CD4-positive, alpha-beta T cell (primary cell): Measurements from ENCODE around the gene RALGPS2. TPM values are rescaled to one million over a fixed set of nuclear protein-coding genes. Genes with fewer than 3 reads are reported as not detected.

Experiments used
- ATAC-seq: fragments of 200-7000 bp; cut with Tn5 transposase; one replicate; pipeline ENCODE4 v1.10.0; 2022; ENCODE audit warnings: mild to moderate bottlenecking; ENCODE audit not compliant: poor library complexity
- CTCF ChIA-PET: fragments of 350-600 bp; sonication (Branson Sonifier 250); formaldehyde crosslinking; loops from one replicate; lab custom pipeline; 2021; ENCODE audit warnings: antibody characterized with exemption, inconsistent platforms; lab: Charles Lee
- POLR2A ChIA-PET: fragments of 350-600 bp; sonication (Branson Sonifier 250); formaldehyde crosslinking; loops from one replicate; lab custom pipeline; 2021; ENCODE audit warnings: antibody characterized with exemption, inconsistent platforms; lab: Charles Lee
- DNase-seq, 14 experiments: peaks; one replicate each; pipeline ENCODE4 v3.0.0-alpha.2; 2013 to 2020; ENCODE audit warnings: mixed read lengths in 2 of 14
- H3K27ac ChIP-seq, 2 donors: one replicate each; pipeline versions ENCODE4 v1.5.1 to v1.7.0; 2013; ENCODE audit warnings: low read length in 2 of 2, low read depth in 1 of 2, mild to moderate bottlenecking in 1 of 2
- H3K27me3 ChIP-seq, 2 experiments: 1 replicate in 1 of 2; 2 replicates in 1 of 2; pipeline versions ENCODE4 v1.6.1 to v1.7.0; 2013; ENCODE audit warnings: low read length in 2 of 2, control low read depth in 1 of 2, mild to moderate bottlenecking in 1 of 2, moderate library complexity in 1 of 2; ENCODE audit not compliant: insufficient read depth in 2 of 2, control insufficient read depth in 1 of 2
- H3K36me3 ChIP-seq: one replicate; pipeline ENCODE4 v1.6.1; 2013; ENCODE audit warnings: low read length, control low read depth; ENCODE audit not compliant: insufficient read depth
- H3K4me1 ChIP-seq: one replicate; pipeline ENCODE4 v1.6.1; 2013; ENCODE audit warnings: low read length, control low read depth; ENCODE audit not compliant: insufficient read depth
- H3K4me3 ChIP-seq: one replicate; pipeline ENCODE4 v1.5.1; 2013; ENCODE audit warnings: mild to moderate bottlenecking, low read length, moderate library complexity
- H3K9me3 ChIP-seq, 2 experiments: 1 replicate in 1 of 2; 2 replicates in 1 of 2; pipeline versions ENCODE4 v1.6.1 to v1.7.0; 2013; ENCODE audit warnings: low read length in 2 of 2, mild to moderate bottlenecking in 2 of 2, control low read depth in 1 of 2, moderate library complexity in 1 of 2; ENCODE audit not compliant: control insufficient read depth in 1 of 2, insufficient read depth in 1 of 2
- H3K27ac Mint-ChIP-seq: one replicate; pipeline ENCODE4 v1.8.0; 2020; ENCODE audit warnings: mixed read lengths
- H3K27me3 Mint-ChIP-seq: one replicate; pipeline ENCODE4 v1.8.0; 2021; ENCODE audit warnings: mixed read lengths
- H3K36me3 Mint-ChIP-seq: one replicate; pipeline ENCODE4 v1.8.0; 2021; ENCODE audit warnings: low read depth, mixed read lengths
- H3K4me1 Mint-ChIP-seq: one replicate; pipeline ENCODE4 v1.8.0; 2021; ENCODE audit warnings: low read depth, mixed read lengths
- H3K4me3 Mint-ChIP-seq: one replicate; pipeline ENCODE4 v1.8.0; 2020; ENCODE audit warnings: mild to moderate bottlenecking, mixed read lengths
- H3K9me3 Mint-ChIP-seq: one replicate; pipeline ENCODE4 v1.8.0; 2020; ENCODE audit warnings: mixed read lengths
- intact Hi-C, 2 experiments: fragments of 100-400 bp; cut with DNase I in 1 of 2; cut with micrococcal nuclease in 1 of 2; formaldehyde crosslinking; loops; one replicate each; pipeline versions ENCODE4 v1.15.1 to v1.9.0; 2023 to 2025; cut with DNase I, micrococcal nuclease
- total RNA-seq, 174 experiments: library from RNA in 2 of 174; stranded (reverse) in 2 of 174; gene quantifications; one replicate each; pipeline ENCODE4 v1.2.3 and lab custom pipeline; 2021 to 2026
- TF ChIP-seq, protein P1 (sequence below): fragments of 200-600 bp; IDR thresholded peaks from one replicate; pipeline ENCODE4 v1.8.0; 2022; ENCODE audit warnings: antibody characterized with exemption, mild to moderate bottlenecking

RALGPS2 gene
- total RNA-seq, 2 experiments from 2014 or later: 8.6 to 10.8 TPM

DNA sequence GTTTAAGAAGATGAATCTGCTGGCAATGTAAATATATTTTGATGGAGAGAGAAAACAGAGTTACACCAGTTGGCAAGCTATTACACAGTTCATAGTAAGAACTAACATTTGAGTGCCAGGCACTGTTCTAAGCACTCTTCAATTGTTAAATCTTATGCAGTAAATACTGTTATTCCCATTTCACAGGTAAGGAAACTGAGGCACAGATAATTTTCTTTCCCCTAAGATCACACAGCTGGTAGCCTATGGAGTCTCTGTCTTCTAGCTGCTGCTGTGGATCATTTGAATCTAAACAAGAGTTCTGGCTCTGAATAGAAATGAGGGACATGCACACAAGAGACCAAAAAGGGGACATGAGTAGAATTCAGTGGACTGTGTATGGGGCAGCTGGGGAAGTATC is 137.8 kb downstream of the RALGPS2 start:
- H3K27ac Mint-ChIP-seq: no peak overlapping the region
- Histone ChIP-seq H3K4me3 (no peak overlapping the region), H3K9me3 (no peaks in the 10 kb centered on the region), H3K27me3 (no peaks in the 10 kb centered on the region), H3K27ac (no peak overlapping the region), H3K4me1 (no peaks in the 10 kb centered on the region), H3K36me3 (no peaks in the 10 kb centered on the region)
- intact Hi-C loops: loop anchor here in 1 of 2 experiments (10.0 kb wide), 1 partner anchor 58 kb away; no protein-coding TSS in a partner anchor
- no peaks in the 10 kb centered on the region for H3K9me3 Mint-ChIP-seq
- H3K36me3 Mint-ChIP-seq: peaks cover 11% of the 10 kb centered on the region
- no peak for ATAC-seq
- H3K27me3 Mint-ChIP-seq: no peaks in the 10 kb centered on the region
- no peak for DNase-seq
- ChIA-PET CTCF (no interaction called here), POLR2A (no interaction called here)
- H3K4me3 Mint-ChIP-seq: no peak overlapping the region
- TF ChIP-seq, protein P1, sequence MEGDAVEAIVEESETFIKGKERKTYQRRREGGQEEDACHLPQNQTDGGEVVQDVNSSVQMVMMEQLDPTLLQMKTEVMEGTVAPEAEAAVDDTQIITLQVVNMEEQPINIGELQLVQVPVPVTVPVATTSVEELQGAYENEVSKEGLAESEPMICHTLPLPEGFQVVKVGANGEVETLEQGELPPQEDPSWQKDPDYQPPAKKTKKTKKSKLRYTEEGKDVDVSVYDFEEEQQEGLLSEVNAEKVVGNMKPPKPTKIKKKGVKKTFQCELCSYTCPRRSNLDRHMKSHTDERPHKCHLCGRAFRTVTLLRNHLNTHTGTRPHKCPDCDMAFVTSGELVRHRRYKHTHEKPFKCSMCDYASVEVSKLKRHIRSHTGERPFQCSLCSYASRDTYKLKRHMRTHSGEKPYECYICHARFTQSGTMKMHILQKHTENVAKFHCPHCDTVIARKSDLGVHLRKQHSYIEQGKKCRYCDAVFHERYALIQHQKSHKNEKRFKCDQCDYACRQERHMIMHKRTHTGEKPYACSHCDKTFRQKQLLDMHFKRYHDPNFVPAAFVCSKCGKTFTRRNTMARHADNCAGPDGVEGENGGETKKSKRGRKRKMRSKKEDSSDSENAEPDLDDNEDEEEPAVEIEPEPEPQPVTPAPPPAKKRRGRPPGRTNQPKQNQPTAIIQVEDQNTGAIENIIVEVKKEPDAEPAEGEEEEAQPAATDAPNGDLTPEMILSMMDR: no peak
- H3K4me1 Mint-ChIP-seq: no peaks in the 10 kb centered on the region

- Histone ChIP-seq H3K4me1 (no peaks in the 10 kb centered on the region), H3K9me3 (no peaks in the 10 kb centered on the region), H3K27ac (no peak overlapping the region), H3K27me3 (no peaks in the 10 kb centered on the region), H3K36me3 (no peaks in the 10 kb centered on the region), H3K4me3 (no peak overlapping the region)
- H3K36me3 Mint-ChIP-seq: peaks cover 7% of the 10 kb centered on the region
- no peak overlapping the region for H3K4me3 Mint-ChIP-seq
- ATAC-seq (no peak), DNase-seq (peak in 1 of 14 experiments; percentile 1)
- ChIA-PET POLR2A (no interaction called here), CTCF (no interaction called here)
- H3K9me3 Mint-ChIP-seq: no peaks in the 10 kb centered on the region
- H3K27ac Mint-ChIP-seq: no peak overlapping the region
- intact Hi-C loops: loop anchor here in 1 of 2 experiments (10.0 kb wide), 1 partner anchor 60 kb away; no protein-coding TSS in a partner anchor
- no peaks in the 10 kb centered on the region for H3K4me1 Mint-ChIP-seq
- TF ChIP-seq, protein P1: no peak
- no peaks in the 10 kb centered on the region for H3K27me3 Mint-ChIP-seq
Measured at GRCh38 chr1:178864326-178864725, 139.3 kb downstream of the RALGPS2 start.

GRCh38 chr1:178867670-178868069 is 142.6 kb downstream of the RALGPS2 start:
- TF ChIP-seq, protein P1: no peak
- H3K27ac Mint-ChIP-seq: no peak overlapping the region
- Histone ChIP-seq H3K36me3 (no peaks in the 10 kb centered on the region), H3K4me3 (no peak overlapping the region), H3K27me3 (no peaks in the 10 kb centered on the region), H3K4me1 (no peaks in the 10 kb centered on the region), H3K9me3 (no peaks in the 10 kb centered on the region), H3K27ac (no peak overlapping the region)
- ChIA-PET CTCF (no interaction called here), POLR2A (no interaction called here)
- H3K36me3 Mint-ChIP-seq: no peaks in the 10 kb centered on the region
- H3K4me1 Mint-ChIP-seq: no peaks in the 10 kb centered on the region
- no peaks in the 10 kb centered on the region for H3K9me3 Mint-ChIP-seq
- ATAC-seq (no peak), DNase-seq (peak in 1 of 14 experiments; percentile 2)
- no peaks in the 10 kb centered on the region for H3K27me3 Mint-ChIP-seq
- intact Hi-C loops: loop anchor here in 1 of 2 experiments (10.0 kb wide), 1 partner anchor 63 kb away; no protein-coding TSS in a partner anchor
- H3K4me3 Mint-ChIP-seq: no peak overlapping the region
